SK-N-SH (cell line): ENCODE results near the gene YTHDF1. TPM values are rescaled to one million over a fixed set of nuclear protein-coding genes. Genes with fewer than 3 reads are reported as not detected.

Experiments
- CTCF ChIA-PET: fragments of 300-600, 350-600 bp; formaldehyde crosslinking; extraction: SDS; loops from one replicate; lab custom pipeline; 2021; lab: Yijun Ruan, JAX
- POLR2A ChIA-PET: fragments of 350-600 bp; sonication (Branson Sonifier 250); formaldehyde crosslinking; extraction: SDS; loops from one replicate; lab custom pipeline; 2020; ENCODE audit warnings: antibody characterized with exemption, inconsistent platforms; lab: Yijun Ruan, JAX
- DNase-seq: peaks from one replicate; pipeline ENCODE4 v3.0.0; 2012
- H2AFZ ChIP-seq: fragments of 200-600 bp; sonication (generic); 2 replicates; pipeline ENCODE4 v1.8.1; 2016; ENCODE audit warnings: antibody characterized with exemption, mild to moderate bottlenecking, low read depth
- H3F3A ChIP-seq: fragments of 200-600 bp; sonication (generic); replicated peaks from 2 replicates; pipeline ENCODE3; 2016; ENCODE audit warnings: antibody characterized with exemption, mild to moderate bottlenecking; ENCODE audit not compliant: insufficient read depth
- H3K27ac ChIP-seq, 2 experiments: fragments of 200-500 bp in 1 of 2; fragments of 200-600 bp in 1 of 2; sonication (Bioruptor generic) in 1 of 2; sonication (generic), shearing (Covaris generic) in 1 of 2; 2 replicates each; pipeline versions ENCODE4 v1.5.1 to v1.6.1; 2014 to 2016; ENCODE audit warnings: low read depth in 2 of 2, inconsistent platforms in 1 of 2, low read length in 1 of 2, mild to moderate bottlenecking in 1 of 2, mixed read lengths in 1 of 2
- H3K27me3 ChIP-seq: fragments of 200-600 bp; sonication (generic), shearing (Covaris generic); 2 replicates; pipeline ENCODE4 v1.6.1; 2016; ENCODE audit warnings: mixed run types; ENCODE audit not compliant: insufficient read depth
- H3K36me3 ChIP-seq, 2 experiments: fragments of 200-500 bp in 1 of 2; fragments of 200-600 bp in 1 of 2; sonication (Bioruptor generic) in 1 of 2; sonication (generic) in 1 of 2; replicated peaks in 1 of 2; 2 replicates each; pipeline versions ENCODE3 to v1.5.1; 2014 to 2016; ENCODE audit warnings: low read length in 1 of 2, mild to moderate bottlenecking in 1 of 2; ENCODE audit not compliant: insufficient read depth in 2 of 2, control insufficient read depth in 1 of 2
- H3K4me1 ChIP-seq, 2 experiments: fragments of 200-500 bp in 1 of 2; fragments of 200-600 bp in 1 of 2; sonication (Bioruptor generic) in 1 of 2; sonication (generic), shearing (Covaris generic) in 1 of 2; 2 replicates each; pipeline versions ENCODE4 v1.5.1 to v1.6.1; 2014 to 2016; ENCODE audit warnings: low read depth in 1 of 2, low read length in 1 of 2, mixed run types in 1 of 2; ENCODE audit not compliant: insufficient read depth in 2 of 2, control insufficient read depth in 1 of 2
- H3K4me2 ChIP-seq: fragments of 200-600 bp; sonication (generic), shearing (Covaris generic); 2 replicates; pipeline ENCODE4 v1.6.1; 2017; ENCODE audit warnings: mixed run types
- H3K4me3 ChIP-seq, 2 experiments: fragments of 200-500 bp in 1 of 2; fragments of 200-600 bp in 1 of 2; sonication (Bioruptor generic) in 1 of 2; sonication (generic), shearing (Covaris generic) in 1 of 2; 2 replicates each; pipeline versions ENCODE4 v1.5.1 to v1.8.1; 2014 to 2016; ENCODE audit warnings: low read depth in 2 of 2, inconsistent platforms in 1 of 2, low read length in 1 of 2, mild to moderate bottlenecking in 1 of 2, mixed read lengths in 1 of 2, moderate library complexity in 1 of 2
- H3K79me2 ChIP-seq: fragments of 200-600 bp; sonication (generic); 2 replicates; pipeline ENCODE4 v1.8.1; 2017; ENCODE audit warnings: mild to moderate bottlenecking; ENCODE audit not compliant: insufficient read depth
- H3K9ac ChIP-seq: fragments of 200-600 bp; sonication (generic); 2 replicates; pipeline ENCODE4 v1.6.1; 2017; ENCODE audit warnings: mixed run types
- H3K9me2 ChIP-seq: fragments of 200-600 bp; sonication (generic); 2 replicates; pipeline ENCODE4 v1.6.1; 2017; ENCODE audit warnings: mixed run types
- H3K9me3 ChIP-seq: fragments of 200-600 bp; sonication (generic); 2 replicates; pipeline ENCODE4 v1.6.1; 2017; ENCODE audit warnings: mixed run types, mild to moderate bottlenecking, moderate library complexity
- H4K20me1 ChIP-seq: fragments of 200-600 bp; sonication (generic); 2 replicates; pipeline ENCODE4 v1.6.1; 2017; ENCODE audit warnings: mild to moderate bottlenecking, mixed run types; ENCODE audit not compliant: insufficient read depth
- CHD2 ChIP-seq: fragments of 150-350 bp; IDR thresholded peaks from 2 replicates; pipeline ENCODE4 v1.6.1; 2018; ENCODE audit warnings: low read length; ENCODE audit not compliant: partially characterized antibody
- EZH2phosphoT487 ChIP-seq: fragments of 200-600 bp; sonication (generic); IDR thresholded peaks from 2 replicates; pipeline ENCODE4 v1.6.1; 2017; ENCODE audit warnings: low read depth, mixed run types, mild to moderate bottlenecking, antibody characterized with exemption, moderate library complexity, borderline replicate concordance
- FOXJ3 ChIP-seq: sonication (generic); formaldehyde crosslinking; IDR thresholded peaks from 2 replicates; pipeline ENCODE4 v1.5.1; 2020; ENCODE audit warnings: mild to moderate bottlenecking, missing genetic modification reagents
- FOXM1 ChIP-seq: IDR thresholded peaks from 2 replicates; pipeline ENCODE4 v1.4.0; 2012; ENCODE audit warnings: low read depth, mild to moderate bottlenecking
- GABPA ChIP-seq: IDR thresholded peaks from 2 replicates; pipeline ENCODE4 v1.4.0; 2012; ENCODE audit warnings: low read depth, mild to moderate bottlenecking
- GATA2 ChIP-seq: sonication (generic); formaldehyde crosslinking; IDR thresholded peaks from 2 replicates; pipeline ENCODE4 v1.5.0; 2020; ENCODE audit warnings: mild to moderate bottlenecking, missing genetic modification reagents
- MEF2A ChIP-seq: IDR thresholded peaks from 2 replicates; pipeline ENCODE4 v1.4.0; 2012; ENCODE audit warnings: low read depth, borderline replicate concordance
- MXI1 ChIP-seq: IDR thresholded peaks from 2 replicates; pipeline ENCODE4 v1.6.1; 2012; ENCODE audit warnings: mild to moderate bottlenecking, low read depth, low read length, improper control_type of control experiment
- NFIC ChIP-seq: IDR thresholded peaks from 2 replicates; pipeline ENCODE4 v1.4.0; 2012; ENCODE audit warnings: borderline replicate concordance
- NRF1 ChIP-seq: IDR thresholded peaks from 2 replicates; pipeline ENCODE4 v1.6.1; 2012; ENCODE audit warnings: low read depth, mild to moderate bottlenecking, low read length
- POLR2AphosphoS5 ChIP-seq: IDR thresholded peaks from 2 replicates; pipeline ENCODE4 v1.6.1; 2012; ENCODE audit warnings: low read depth, low read length
- RAD21 ChIP-seq: IDR thresholded peaks from 2 replicates; pipeline ENCODE4 v1.6.1; 2012; ENCODE audit warnings: mild to moderate bottlenecking, low read length
- SMC3 ChIP-seq: IDR thresholded peaks from 2 replicates; pipeline ENCODE4 v1.6.1; 2012; ENCODE audit warnings: low read depth, low read length, improper control_type of control experiment
- TAF1 ChIP-seq: IDR thresholded peaks from 2 replicates; pipeline ENCODE4 v1.6.1; 2012; ENCODE audit warnings: low read depth, mild to moderate bottlenecking, low read length, moderate library complexity, borderline replicate concordance
- TCF12 ChIP-seq: IDR thresholded peaks from 2 replicates; pipeline ENCODE4 v1.4.0; 2012
- USF1 ChIP-seq: IDR thresholded peaks from 2 replicates; pipeline ENCODE4 v1.4.0; 2012; ENCODE audit warnings: low read depth, borderline replicate concordance
- YY1 ChIP-seq: IDR thresholded peaks from 2 replicates; pipeline ENCODE4 v1.4.0; 2012; ENCODE audit warnings: low read depth, mild to moderate bottlenecking
- WGBS: methylation state at CpG from one replicate; pipeline ENCODE4 v1.1.6; 2017; ENCODE audit warnings: low lambda C conversion rate; 5-methylcytosine and 5-hydroxymethylcytosine counted together
- polyA plus RNA-seq, 3 experiments: library from polyadenylated mRNA; depleted of rRNA; stranded (reverse); fragments of >200 nt; gene quantifications; 2 replicates each; pipeline ENCODE4 v1.2.3, GENCODE V29; 2012
- TF ChIP-seq, protein P1 (sequence below): IDR thresholded peaks from 2 replicates; pipeline ENCODE4 v1.4.0; 2012; ENCODE audit warnings: low read depth
- TF ChIP-seq, protein P2 (sequence below): fragments of 200-600 bp; sonication (generic); IDR thresholded peaks from 2 replicates; pipeline ENCODE4 v1.6.1; 2017; ENCODE audit warnings: antibody characterized with exemption, mild to moderate bottlenecking, moderate library complexity

The YTHDF1 gene
- polyA plus RNA-seq, 1 of the 3 experiments (the other 2 are of a cell fraction): 17.0 TPM

- Histone ChIP-seq H3K9me3 (no peaks in the 10 kb centered on the region), H3F3A (no peaks in the 10 kb centered on the region), H3K9me2 (no peaks in the 10 kb centered on the region), H3K4me1 (peaks cover 10 to 21% of the 10 kb centered on the region in 2 experiments; a peak in 3 of 4 replicates), H3K4me2 (peak overlapping the region; percentile 100), H3K79me2 (peaks cover 38% of the 10 kb centered on the region), H2AFZ (peak overlapping the region; percentile 94), H3K27ac (peak overlapping the region in 1 of 2 experiments; percentile 87; a peak in 1 of 4 replicates), H3K27me3 (0 out of 2 replicates have a peak, but pooled peaks cover under 1% of the 10 kb centered on the region), H3K36me3 (peaks cover 22 to 25% of the 10 kb centered on the region in 2 experiments), H4K20me1 (peaks cover 31% of the 10 kb centered on the region), H3K4me3 (peak overlapping the region; percentile 58 to 68), H3K9ac (peak overlapping the region; percentile 70; the same call in 1 of the 2 replicates)
- 84% methylated on average over 11 of the region's 13 CpGs for WGBS
- CTCF ChIA-PET: interaction anchor here (1.1 to 6.8 kb wide), 4 partner anchors 7 to 165 kb away, joined by 3 to 52 read pairs (median 5); no protein-coding TSS in a partner anchor
- no peak for DNase-seq
- TF ChIP-seq YY1 (no peak), MEF2A (no peak), TCF12 (no peak), EZH2phosphoT487 (no peak), CHD2 (no peak), USF1 (no peak), TAF1 (no peak), GATA2 (CRISPR knock-in tag) (no peak), SMC3 (no peak), NFIC (no peak)
- TF ChIP-seq, protein P1, sequence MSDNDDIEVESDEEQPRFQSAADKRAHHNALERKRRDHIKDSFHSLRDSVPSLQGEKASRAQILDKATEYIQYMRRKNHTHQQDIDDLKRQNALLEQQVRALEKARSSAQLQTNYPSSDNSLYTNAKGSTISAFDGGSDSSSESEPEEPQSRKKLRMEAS: no peak
- POLR2A ChIA-PET: no interaction called here
These were observed 1.0 kb upstream of the YTHDF1 start for GRCh38 chr20:63216849-63217471.

GRCh38 chr20:63215101-63216040 lies 560 bp downstream of the YTHDF1 start:
- Histone ChIP-seq H3K27me3 (no peaks in the 10 kb centered on the region), H3F3A (no peaks in the 10 kb centered on the region), H2AFZ (no peak overlapping the region), H3K9ac (peak overlapping the region; percentile 87), H3K4me2 (peak overlapping the region; percentile 80), H3K27ac (peak overlapping the region; percentile 42 to 65; a peak in 3 of 4 replicates), H3K9me2 (no peaks in the 10 kb centered on the region), H4K20me1 (peaks cover 47% of the 10 kb centered on the region), H3K36me3 (peaks cover 28 to 33% of the 10 kb centered on the region in 2 experiments), H3K4me3 (peak overlapping the region; percentile 58 to 82), H3K79me2 (peaks cover 54% of the 10 kb centered on the region), H3K9me3 (no peaks in the 10 kb centered on the region), H3K4me1 (peaks cover 10 to 21% of the 10 kb centered on the region in 2 experiments; a peak in 3 of 4 replicates)
- ChIA-PET CTCF (interaction anchor here (0.6 to 6.8 kb wide), 13 partner anchors 9 to 316 kb away, joined by 3 to 52 read pairs (median 4); no protein-coding TSS in a partner anchor), POLR2A (no interaction called here)
- 4% methylated on average over 28 of the region's 81 CpGs for WGBS
- DNase-seq: peak; percentile 81
- TF ChIP-seq FOXJ3: no peak
- TF ChIP-seq GABPA: 0 out of 2 replicates have a peak, but pooled peaks have one; percentile 29
- no peak for TF ChIP-seq EZH2phosphoT487
- TF ChIP-seq NFIC: no peak
- TF ChIP-seq MXI1: peak; percentile 30
- TF ChIP-seq FOXM1: no peak
- no peak for TF ChIP-seq POLR2AphosphoS5
- TF ChIP-seq NRF1: no peak
- TF ChIP-seq RAD21: peak; percentile 48
- TF ChIP-seq, protein P2, sequence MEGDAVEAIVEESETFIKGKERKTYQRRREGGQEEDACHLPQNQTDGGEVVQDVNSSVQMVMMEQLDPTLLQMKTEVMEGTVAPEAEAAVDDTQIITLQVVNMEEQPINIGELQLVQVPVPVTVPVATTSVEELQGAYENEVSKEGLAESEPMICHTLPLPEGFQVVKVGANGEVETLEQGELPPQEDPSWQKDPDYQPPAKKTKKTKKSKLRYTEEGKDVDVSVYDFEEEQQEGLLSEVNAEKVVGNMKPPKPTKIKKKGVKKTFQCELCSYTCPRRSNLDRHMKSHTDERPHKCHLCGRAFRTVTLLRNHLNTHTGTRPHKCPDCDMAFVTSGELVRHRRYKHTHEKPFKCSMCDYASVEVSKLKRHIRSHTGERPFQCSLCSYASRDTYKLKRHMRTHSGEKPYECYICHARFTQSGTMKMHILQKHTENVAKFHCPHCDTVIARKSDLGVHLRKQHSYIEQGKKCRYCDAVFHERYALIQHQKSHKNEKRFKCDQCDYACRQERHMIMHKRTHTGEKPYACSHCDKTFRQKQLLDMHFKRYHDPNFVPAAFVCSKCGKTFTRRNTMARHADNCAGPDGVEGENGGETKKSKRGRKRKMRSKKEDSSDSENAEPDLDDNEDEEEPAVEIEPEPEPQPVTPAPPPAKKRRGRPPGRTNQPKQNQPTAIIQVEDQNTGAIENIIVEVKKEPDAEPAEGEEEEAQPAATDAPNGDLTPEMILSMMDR: peak; percentile 60
